Tibial artery (tissue), 4 donors: ENCODE measurements around the gene BARX2.

Experiments used
- DNase-seq, 2 donors: peaks; one replicate each; pipeline ENCODE4 v3.0.0-alpha.2; 2019
- H3K27ac ChIP-seq, 2 donors: fragments of 200-600 bp; sonication (generic) in 1 of 2; 1 replicate in 1 of 2; 2 replicates in 1 of 2; pipeline ENCODE4 v1.5.1; 2018 to 2019; ENCODE audit warnings: mild to moderate bottlenecking in 1 of 2
- H3K27me3 ChIP-seq, 2 donors: fragments of 200-600 bp; sonication (generic) in 1 of 2; one replicate each; pipeline versions ENCODE4 v1.5.1 to v1.6.0; 2016 to 2019
- H3K36me3 ChIP-seq, 3 donors: fragments of 200-600 bp; sonication (generic) in 2 of 3; one replicate each; pipeline ENCODE4 v1.5.1; 2016 to 2019; ENCODE audit warnings: mild to moderate bottlenecking in 2 of 3
- H3K4me1 ChIP-seq, 4 donors: fragments of 200-600 bp; sonication (generic) in 2 of 4; 1 replicate in 3 of 4; 2 replicates in 1 of 4; pipeline ENCODE4 v1.5.1; 2016 to 2019
- H3K4me3 ChIP-seq, 2 donors: fragments of 200-600 bp; sonication (generic) in 1 of 2; 1 replicate in 1 of 2; 2 replicates in 1 of 2; pipeline ENCODE4 v1.5.1; 2018 to 2019; ENCODE audit warnings: mild to moderate bottlenecking in 2 of 2
- H3K9me3 ChIP-seq, 3 donors: fragments of 200-600 bp; sonication (generic) in 1 of 3; one replicate each; pipeline ENCODE4 v1.5.1; 2016 to 2019
- CTCF ChIP-seq, 2 experiments: fragments of 200-600 bp in 1 of 2; fragments of 450-650 bp in 1 of 2; IDR thresholded peaks; one replicate each; pipeline ENCODE4 v1.5.1; 2017 to 2019; ENCODE audit warnings: antibody characterized with exemption in 2 of 2, mild to moderate bottlenecking in 1 of 2, moderate library complexity in 1 of 2
- intact Hi-C: fragments of 100-400 bp; cut with DNase I; formaldehyde crosslinking; loops from one replicate; pipeline ENCODE4 v1.15.0; 2023; ENCODE audit warnings: low total_unique reads

The BARX2 gene

GRCh38 chr11:129390303-129390821 is 14.7 kb downstream of the BARX2 start:
- no peak overlapping the region for H3K27ac ChIP-seq
- no peak for DNase-seq
- no peak overlapping the region for H3K4me3 ChIP-seq
- TF ChIP-seq CTCF (IDR thresholded peaks at IDR 0.05): no peak
- H3K4me1 ChIP-seq: no peaks in the 10 kb centered on the region
- H3K9me3 ChIP-seq: no peaks in the 10 kb centered on the region
- intact Hi-C loops: no loop called here
- no peaks in the 10 kb centered on the region for H3K36me3 ChIP-seq
- H3K27me3 ChIP-seq: peaks cover 0 to 27% of the 10 kb centered on the region in 2 donors

DNA sequence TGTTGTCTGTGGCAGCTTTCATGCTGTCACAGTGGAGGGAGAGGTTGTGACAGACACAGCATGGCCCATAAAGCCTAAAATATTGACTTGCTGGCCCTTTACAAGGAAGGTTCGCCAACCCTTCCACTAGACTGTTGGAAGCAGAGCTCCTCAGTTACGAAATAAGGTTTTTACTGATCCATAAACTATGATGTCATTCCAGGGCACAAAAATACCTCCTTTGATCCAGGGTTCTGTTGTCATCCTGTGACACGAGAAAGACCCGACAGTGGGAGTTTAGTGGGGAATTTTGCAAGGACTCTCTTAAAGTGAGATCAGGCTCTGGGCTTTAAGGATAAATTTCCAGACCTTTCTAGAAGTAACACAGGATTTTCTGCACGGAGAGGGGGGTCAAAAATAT is 15.7 kb downstream of the BARX2 start:
- intact Hi-C loops: no loop called here
- peaks cover 0 to 27% of the 10 kb centered on the region in 2 donors for H3K27me3 ChIP-seq
- no peak for DNase-seq
- H3K27ac ChIP-seq: no peak overlapping the region
- no peaks in the 10 kb centered on the region for H3K9me3 ChIP-seq
- no peak for TF ChIP-seq CTCF (IDR thresholded peaks at IDR 0.05)
- no peak overlapping the region for H3K4me3 ChIP-seq
- no peaks in the 10 kb centered on the region for H3K4me1 ChIP-seq
- no peaks in the 10 kb centered on the region for H3K36me3 ChIP-seq

GRCh38 chr11:129391821-129392220 is 16.2 kb downstream of the BARX2 start:
- Histone ChIP-seq H3K4me1 (no peaks in the 10 kb centered on the region), H3K27me3 (peaks cover 0 to 27% of the 10 kb centered on the region in 2 donors), H3K27ac (no peak overlapping the region), H3K36me3 (no peaks in the 10 kb centered on the region), H3K4me3 (no peak overlapping the region), H3K9me3 (no peaks in the 10 kb centered on the region)
- no peak for TF ChIP-seq CTCF (IDR thresholded peaks at IDR 0.05)
- intact Hi-C loops: no loop called here
- no peak for DNase-seq

- intact Hi-C loops: no loop called here
- Histone ChIP-seq H3K36me3 (no peaks in the 10 kb centered on the region), H3K27ac (no peak overlapping the region), H3K4me3 (no peak overlapping the region), H3K4me1 (no peaks in the 10 kb centered on the region), H3K9me3 (no peaks in the 10 kb centered on the region), H3K27me3 (peaks cover 0 to 27% of the 10 kb centered on the region in 2 donors)
- DNase-seq: no peak
- no peak for TF ChIP-seq CTCF (IDR thresholded peaks at IDR 0.05)
These were observed 17.3 kb downstream of the BARX2 start for GRCh38 chr11:129392995-129393394.

DNA sequence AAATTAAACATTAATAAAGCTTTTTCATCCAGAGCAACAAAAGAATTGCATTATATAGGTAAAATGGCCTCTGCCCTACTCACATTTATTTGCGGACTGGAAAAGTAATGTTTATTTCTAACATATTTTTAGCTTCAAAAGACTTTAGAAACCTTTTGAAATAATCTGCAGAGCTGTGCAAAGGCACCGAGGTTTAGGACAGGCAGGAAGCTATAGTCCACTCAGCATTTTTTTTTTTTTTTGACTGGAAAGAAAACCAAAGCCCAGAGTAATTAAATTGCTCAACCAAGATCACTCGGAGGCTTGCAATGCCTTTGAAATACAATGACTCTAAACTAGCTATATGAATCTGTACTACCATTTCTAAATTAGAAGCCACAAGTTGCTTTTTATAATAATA is 19.1 kb downstream of the BARX2 start:
- no peak for TF ChIP-seq CTCF (IDR thresholded peaks at IDR 0.05)
- intact Hi-C loops: no loop called here
- no peaks in the 10 kb centered on the region for H3K4me1 ChIP-seq
- no peaks in the 10 kb centered on the region for H3K9me3 ChIP-seq
- no peak overlapping the region for H3K4me3 ChIP-seq
- no peak for DNase-seq
- no peak overlapping the region for H3K27ac ChIP-seq
- peaks cover 0 to 20% of the 10 kb centered on the region in 2 donors for H3K27me3 ChIP-seq
- H3K36me3 ChIP-seq: no peaks in the 10 kb centered on the region

- H3K27ac ChIP-seq: no peak overlapping the region
- H3K9me3 ChIP-seq: no peaks in the 10 kb centered on the region
- H3K36me3 ChIP-seq: no peaks in the 10 kb centered on the region
- intact Hi-C loops: no loop called here
- DNase-seq: no peak
- H3K4me1 ChIP-seq: no peaks in the 10 kb centered on the region
- TF ChIP-seq CTCF (IDR thresholded peaks at IDR 0.05): no peak
- H3K4me3 ChIP-seq: no peak overlapping the region
- H3K27me3 ChIP-seq: peaks cover 0 to 14% of the 10 kb centered on the region in 2 donors
These were observed 19.8 kb downstream of the BARX2 start for GRCh38 chr11:129395432-129395831.
